Panc1 (cell line): Measurements from ENCODE around the gene STMP1.

Experiments
- CTCF ChIP-seq: fragments of 450-650 bp; IDR thresholded peaks from 2 replicates; pipeline ENCODE4 v1.5.1; 2017; ENCODE audit warnings: mild to moderate bottlenecking
- POLR2AphosphoS5 ChIP-seq: IDR thresholded peaks from 2 replicates; pipeline ENCODE4 v1.6.1; 2012; ENCODE audit warnings: mild to moderate bottlenecking, low read depth, low read length, moderate library complexity
- REST ChIP-seq, 2 experiments: IDR thresholded peaks; 2 replicates each; pipeline ENCODE4 v1.6.1; 2011 to 2012; ENCODE audit warnings: low read depth in 2 of 2, control low read depth in 1 of 2, low read length in 1 of 2, mild to moderate bottlenecking in 1 of 2, moderate library complexity in 1 of 2; ENCODE audit not compliant: insufficient read depth in 1 of 2
- SIN3A ChIP-seq: IDR thresholded peaks from 2 replicates; pipeline ENCODE4 v1.6.1; 2012; ENCODE audit warnings: low read depth, mild to moderate bottlenecking, low read length, moderate library complexity, borderline replicate concordance; ENCODE audit not compliant: insufficient read depth
- TCF7L2 ChIP-seq: IDR thresholded peaks from 2 replicates; pipeline ENCODE4 v1.6.1; 2011; ENCODE audit warnings: mild to moderate bottlenecking, low read depth, low read length, inconsistent platforms

- TF ChIP-seq CTCF, result no peak
- no peak for TF ChIP-seq POLR2AphosphoS5
- no peak for TF ChIP-seq REST (IDR thresholded peaks at IDR 0.05; ENCODE audit: insufficient read depth in 1 of 2, low read depth in 2 of 2, low read length in 1 of 2)
- TF ChIP-seq SIN3A, result no peak
- no peak for TF ChIP-seq TCF7L2
Measured at GRCh38 chr7:135658564-135658963, 3.8 kb upstream of the STMP1 start.
